ENCODE measurements around the gene STAC2. TPM values are rescaled to one million over a fixed set of nuclear protein-coding genes. Genes with fewer than 3 reads are reported as not detected.

Gene STAC2
- total RNA-seq, 1 experiment from 2014 or later = 0.06 TPM

DNA sequence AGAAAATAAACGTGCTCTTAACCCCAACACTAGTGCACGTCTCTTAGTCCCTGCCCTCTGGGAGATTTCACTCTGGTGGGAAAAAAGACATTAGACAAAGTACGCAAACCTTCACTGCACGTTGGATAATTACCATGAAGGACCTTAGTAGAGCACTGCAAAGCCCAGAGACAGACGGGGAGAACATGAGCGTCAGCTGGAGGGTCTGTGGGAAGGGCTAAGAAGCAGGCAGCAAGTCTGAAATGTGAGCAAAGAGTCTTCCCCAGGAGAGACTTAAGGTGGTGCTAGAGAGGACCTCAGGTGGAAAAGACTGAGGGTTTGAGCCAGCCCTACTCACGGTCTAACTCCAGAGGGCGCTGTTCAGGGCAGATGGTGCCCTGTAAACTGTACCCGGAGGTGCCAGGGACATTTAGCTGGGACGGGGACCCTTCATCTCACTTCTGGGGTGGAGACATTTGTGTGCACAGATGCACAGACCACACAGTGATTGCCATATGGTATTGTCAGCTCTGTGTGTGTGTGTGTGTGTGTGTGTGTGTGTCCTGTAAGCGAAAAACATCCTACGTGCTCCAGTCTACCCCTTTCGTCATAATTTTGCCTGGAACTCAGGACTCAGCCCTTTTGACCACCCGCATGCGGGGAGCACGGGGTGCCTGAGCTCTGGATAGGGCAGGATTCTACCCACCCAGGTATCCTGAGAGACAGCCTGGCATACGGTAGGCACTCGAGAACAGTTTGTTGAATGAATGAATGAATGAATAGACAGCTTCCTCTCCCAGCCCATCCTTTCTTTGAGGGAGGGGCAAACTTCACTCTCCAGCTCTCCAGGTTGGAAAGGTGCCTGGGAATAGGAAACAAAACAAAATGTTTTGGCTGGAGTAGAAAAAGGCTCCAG, 10.1 kb upstream of the STAC2 start:
- DNase-seq (ENCODE audit: low read depth) = peak; percentile 62

DNA sequence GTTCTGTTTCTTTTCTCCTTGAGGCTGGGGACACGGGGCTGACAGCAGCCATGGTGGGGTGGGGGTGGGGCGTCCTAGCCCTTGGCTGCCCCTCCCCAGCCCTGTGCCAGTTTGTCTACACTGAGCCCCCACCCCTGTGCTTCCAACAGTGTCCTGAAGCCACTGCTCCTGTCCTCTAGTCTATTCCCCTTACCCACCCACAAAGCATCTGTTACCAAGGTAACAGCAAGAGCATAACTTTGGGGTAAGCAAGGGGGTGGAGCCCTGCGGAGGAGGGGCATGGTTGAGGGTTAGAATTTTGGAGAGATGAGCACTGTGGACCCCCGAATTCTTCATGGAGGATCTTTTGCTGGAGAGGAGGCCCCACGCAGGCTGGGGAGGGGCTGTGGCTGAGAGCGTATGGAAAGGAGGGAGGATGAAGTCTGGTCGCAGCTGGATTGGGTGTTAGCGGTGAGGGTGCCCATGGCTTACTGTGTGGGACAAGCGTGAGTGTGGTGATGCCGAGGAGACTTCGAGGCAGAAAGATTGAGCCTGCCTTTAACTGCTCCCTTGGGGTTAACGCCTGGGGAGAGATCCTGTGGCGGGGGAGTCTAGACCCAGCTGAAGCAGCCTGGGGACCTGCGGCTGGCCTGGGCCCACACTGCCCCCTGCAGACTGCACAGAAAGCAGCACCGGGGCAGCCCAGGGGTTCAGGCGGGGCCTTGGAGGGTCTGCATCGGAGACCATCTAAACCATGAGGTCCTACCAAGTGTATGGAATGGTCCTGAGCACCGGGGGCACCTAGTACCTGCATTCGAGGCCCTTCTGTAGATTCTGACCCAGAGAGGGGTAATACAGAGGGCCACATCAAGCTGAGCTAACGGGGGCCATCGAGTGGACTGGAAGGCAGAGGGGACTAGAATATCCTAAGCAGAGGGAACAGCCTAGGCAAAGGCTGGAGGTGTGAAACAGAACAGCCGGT, 6.1 kb upstream of the STAC2 start:
- peak; percentile 48 for DNase-seq (ENCODE audit: low read depth)

DNA sequence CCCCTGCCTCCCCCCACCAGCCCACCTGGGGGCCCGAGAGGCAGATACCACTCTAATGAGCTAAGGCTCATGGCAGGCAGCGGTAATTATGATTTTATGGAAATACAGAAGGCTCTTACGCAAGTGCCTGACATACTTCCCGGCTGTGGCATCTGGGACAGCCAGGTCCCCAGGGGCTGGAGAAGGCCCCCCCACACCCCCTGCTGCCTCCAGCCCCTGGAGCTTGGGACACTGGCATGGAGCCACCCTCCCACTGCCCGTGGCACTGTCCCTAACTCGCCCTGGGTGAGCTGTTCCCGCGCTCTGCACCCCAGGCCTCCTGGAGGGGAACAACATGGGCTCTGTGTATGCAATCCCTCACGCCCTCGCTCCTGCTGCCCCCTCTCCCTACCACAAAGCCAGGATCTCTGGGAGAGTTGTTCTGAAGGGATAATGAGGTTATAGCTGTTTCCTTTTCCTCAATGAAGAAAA, 5.4 kb upstream of the STAC2 start:
- no peak for DNase-seq (ENCODE audit: low read depth)

DNA sequence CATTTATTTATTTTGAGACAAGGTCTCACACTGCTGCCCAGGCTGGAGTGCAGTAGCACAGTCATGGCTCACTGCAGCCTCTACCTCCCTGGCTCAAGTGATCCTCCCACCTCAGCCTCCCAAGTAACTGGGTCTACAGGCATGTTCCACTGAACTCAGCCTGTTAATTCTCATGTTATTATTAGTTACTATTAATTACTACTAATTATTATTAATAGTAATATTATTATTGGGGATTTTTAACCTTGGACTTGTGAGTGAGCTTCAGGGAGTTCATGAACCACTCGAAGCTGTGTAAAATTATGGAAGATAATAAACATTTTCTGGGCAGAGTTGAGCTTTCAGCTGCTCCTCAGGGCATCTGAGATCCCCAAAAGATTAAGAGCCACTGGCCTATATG, 4.6 kb upstream of the STAC2 start:
- DNase-seq (ENCODE audit: low read depth) = no peak

DNA sequence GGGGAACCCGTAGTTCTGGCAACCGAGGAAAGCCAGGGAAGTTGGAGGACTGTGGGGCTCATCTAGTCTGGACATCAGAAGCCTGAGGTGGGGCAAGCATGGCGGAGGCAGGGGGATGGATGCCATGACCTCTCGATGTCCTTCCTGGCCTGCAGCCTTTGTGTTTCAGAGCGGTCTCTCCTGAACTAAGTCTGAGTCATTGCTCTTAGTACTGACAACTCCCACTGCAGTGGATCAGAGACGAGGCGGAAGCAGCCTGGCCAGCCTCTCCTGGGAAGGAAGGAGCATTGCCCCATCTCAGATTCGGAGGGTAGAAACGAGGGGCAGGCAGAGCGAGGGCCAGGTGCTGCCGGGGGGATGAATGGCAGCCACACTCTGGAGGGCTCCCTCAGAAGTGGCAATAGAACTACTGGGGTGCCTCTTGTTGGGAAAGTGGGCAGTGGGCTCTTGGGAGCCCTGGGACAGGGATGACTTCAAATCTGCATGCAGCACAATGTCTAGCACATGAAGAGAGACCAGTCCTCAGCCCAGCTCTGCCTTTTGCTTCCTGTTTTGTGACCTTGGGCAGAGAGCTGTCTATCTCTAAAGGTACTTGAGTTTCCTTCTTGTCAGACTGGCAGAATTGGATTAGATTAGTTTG, 3.6 kb upstream of the STAC2 start:
- DNase-seq (ENCODE audit: low read depth) = peak; percentile 66

DNA sequence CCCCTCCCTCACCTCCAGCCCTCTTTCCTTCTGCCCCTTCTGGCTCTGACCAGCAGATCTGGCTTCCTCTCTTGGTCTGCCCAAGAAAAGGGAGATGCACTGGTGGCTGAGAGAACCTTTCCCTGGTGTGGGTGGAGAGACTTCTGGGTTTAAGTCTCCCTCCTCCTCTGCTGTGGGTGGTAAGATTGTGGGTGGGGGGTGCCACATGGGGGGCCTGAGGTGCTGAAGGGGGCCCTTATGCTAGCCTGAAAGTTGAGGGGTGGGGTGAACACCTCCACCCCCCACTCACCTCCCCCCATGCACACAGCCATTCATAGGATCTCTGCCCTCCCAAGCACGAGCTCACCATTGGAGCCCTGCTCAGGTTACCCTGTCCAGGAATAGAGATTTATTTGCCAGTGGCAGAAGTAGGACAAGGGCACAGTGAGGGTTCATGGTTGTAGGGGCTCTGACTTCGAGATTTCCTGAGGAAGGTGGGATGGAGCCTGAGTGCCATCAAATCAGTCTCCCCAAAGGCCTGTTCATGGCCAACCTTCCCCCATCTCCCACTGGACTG, 1.7 kb upstream of the STAC2 start:
- no peak for DNase-seq (ENCODE audit: low read depth)

DNA sequence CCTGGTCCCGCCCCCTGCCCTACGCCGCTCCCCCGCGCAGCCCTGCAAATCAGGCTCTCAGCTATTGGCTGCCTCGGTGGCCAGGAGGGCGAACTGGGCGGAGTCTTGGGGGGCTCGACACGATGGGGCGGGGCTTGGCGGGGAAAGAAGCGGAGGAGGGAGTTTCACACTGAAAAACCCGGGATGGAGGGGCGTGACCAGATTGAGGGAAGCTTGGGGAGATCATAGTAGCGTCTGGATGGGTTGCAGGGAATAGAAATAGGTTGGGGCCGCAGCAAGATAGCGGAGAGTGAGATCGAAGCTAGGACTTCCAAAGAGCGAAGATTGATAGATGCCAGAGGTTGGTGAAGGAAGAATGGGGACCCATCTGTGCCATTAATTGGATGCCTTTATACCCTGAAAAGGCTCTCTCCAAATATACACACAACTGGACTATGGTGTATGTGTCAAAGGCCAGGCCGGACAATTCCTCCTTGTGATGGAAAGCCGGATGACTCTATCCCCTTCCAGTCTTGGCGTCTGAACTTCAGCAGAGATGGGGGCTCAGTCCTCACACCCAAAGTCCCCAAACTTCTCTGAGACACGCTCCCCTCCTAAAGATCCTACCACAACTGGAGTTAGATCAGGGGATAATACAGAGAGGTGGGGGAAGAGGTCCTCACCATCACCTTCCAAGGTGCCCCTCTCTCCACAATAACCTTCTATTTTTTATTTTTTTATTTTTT, 376 bp upstream of the STAC2 start:
- peak; percentile 80 for DNase-seq (ENCODE audit: low read depth)

DNA sequence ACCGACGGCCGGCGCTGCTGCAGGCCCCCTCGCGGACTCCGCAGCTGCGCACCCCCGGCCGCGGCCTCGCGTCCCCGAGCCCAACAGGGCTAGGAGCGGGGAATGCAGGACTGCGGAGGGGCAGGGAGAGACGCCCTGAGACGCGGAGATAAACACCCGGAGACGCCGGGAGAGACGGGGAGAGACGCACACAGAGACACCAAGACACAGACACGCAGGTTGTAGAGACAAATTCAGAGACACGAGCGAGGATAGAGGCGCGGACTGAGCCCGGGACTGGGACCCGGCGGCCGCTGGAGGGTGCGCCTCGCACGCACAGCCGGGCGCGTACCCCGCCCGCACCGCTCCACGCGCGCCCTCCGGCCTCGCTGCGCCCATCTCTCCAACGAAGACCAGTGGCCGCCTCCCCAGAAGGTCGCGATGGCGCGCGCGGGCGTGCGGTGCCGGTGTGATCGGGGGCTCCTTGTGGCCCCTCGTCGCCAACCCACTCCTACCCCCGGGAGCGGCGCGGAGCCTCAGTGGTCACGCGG, 902 bp downstream of the STAC2 start:
- DNase-seq (ENCODE audit: low read depth) = no peak

DNA sequence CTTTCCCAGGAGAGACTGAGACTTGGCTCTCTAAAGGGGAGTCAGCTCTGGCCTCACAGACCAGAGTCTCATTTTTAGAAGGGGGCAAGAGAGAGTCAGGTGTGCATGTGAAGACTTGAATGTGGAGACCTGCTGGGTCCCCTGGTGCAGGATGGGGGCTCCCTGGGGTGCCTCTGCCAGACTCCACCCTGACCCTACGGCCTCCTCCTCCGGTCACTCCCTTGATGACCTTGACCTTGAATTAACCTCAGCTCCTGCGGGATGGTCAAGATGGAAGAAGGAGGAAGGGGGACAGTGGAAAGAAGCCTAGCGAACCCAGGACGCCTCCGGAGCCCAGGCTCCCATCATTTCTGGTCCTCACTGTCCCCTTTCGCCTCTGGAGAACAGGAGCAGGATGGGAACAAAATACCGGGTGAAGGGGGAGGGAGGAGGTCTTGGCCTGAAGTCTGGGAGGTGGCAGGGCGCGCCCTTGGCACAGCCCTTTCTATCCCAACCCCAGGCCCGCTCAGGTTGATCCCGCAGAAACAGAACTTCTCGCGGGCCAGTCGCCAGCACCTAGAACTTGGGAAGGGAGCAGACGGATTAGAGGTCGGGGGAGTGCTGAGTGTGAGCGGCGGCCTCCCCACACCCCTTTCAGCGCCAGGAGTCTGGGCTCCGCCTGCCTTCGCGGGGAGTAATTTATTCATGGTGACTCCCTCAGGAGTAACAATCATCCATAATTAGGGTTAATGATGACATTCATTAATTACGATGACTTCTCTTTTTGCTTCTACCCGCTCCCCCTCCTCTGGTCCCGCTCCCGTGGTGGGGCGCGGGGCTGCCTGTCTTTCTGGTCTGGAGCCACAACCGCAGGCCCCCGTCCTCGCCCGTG, 1.6 kb downstream of the STAC2 start:
- no peak for DNase-seq (ENCODE audit: low read depth)

DNA sequence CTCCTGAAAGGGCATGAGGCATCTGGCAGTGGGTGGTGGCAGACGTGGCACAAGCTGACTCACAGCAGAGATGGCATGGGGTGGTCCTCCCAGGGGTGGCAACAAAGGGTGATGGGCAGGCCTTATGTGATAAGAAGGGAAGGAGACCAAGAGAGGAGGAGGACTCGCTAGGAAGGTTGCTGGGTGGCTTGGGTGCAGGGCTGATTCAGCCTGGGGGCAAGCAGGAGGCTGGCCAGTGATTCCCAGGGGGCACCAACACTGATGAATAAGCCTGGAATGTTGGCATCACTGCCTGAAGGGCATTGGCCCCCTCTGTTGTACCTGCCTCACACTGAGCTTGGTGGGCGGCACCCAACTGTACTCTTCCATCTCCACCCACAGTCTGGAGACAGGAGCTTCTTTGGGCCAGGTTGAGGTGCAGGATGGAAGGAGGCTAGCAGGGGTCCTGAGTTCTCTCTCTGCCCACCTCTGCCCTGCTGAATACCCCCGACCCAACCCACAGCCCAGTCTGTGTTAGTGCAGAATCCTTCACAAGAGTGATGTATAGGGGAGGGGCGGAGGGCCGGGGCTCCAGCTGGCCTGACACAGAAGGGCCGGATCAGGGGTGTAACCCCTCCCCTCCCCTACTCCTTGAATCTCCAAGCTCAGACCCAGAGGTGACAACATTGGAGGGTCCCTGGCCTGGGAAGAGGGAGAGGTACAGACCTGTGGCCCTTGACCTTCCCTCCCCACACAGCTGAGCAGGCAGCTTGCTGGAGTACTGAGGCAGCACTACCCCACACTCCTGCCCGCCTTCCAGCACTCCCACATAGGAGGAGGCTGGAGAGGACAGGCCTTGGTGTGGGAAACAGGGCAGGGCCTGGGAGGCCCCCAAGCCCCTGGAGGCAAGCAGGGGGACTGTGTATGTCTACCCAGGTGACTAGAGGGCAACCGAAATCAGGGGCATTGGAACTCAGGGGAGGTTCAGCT, 2.6 kb downstream of the STAC2 start:
- no peak for DNase-seq (ENCODE audit: low read depth)

DNA sequence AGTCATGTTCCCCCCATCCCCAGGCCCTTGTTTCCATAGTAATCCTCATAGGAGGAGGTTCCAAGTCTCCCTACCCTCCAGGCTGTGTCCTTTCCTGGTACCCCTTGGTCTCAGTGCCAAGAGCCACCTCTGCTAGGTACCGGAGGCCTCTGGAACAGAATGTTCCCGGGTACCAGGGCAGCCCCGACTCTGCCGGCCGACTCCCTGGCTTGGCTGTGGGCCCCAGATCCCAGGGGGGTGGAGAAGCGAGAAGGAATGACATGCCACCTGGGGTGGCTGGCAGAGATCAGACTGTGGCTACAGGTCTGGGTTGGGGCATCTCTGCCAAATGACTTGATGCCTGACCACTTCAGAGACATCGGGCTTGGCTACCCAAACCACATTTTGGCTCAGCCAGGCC, 3.6 kb downstream of the STAC2 start:
- DNase-seq (ENCODE audit: low read depth) = no peak

DNA sequence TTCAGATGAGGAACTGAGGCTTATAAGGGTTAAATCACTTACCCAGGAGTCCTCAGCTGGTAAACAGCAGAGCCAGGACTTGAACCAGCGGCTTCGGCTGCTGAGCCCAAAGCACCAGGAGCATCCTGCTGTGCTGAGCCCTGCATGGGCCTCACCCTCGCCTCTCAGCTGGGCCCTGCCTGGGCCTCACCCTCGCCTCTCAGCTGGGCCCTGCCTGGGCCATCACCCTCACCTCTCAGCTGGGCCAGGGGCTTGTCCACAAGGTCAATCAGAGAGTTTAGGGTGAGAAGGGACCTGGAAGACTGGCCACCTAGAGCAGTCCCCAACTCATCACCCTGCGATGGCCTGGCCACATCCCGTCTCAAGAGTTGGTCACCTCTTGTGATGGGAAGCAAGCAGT, 4.2 kb downstream of the STAC2 start:
- no peak for DNase-seq (ENCODE audit: low read depth)

DNA sequence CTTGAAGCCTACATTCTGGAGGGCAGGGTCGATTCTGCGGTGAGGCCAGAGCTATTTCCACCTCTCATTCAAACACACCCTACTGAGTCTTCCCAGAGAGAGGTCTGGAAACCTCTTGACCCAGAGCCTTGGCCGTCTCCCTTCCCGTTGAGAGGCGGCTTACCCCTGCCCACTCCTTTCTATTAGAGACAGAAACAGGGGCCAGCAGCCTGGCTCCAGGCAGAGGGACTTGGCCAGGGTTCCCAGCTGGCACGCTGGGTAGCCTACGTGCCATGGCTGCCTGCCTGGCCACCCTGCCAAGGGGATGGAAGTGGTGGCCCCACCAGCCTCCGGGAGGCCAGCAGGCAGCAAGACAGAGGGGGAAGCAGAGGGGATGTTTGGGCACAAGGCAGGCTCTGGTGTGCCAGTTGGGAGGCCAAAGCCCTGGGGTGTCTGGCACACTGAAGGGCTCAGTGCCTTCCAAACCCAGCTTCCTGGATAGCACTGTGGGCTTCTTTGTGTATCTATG, 6.0 kb downstream of the STAC2 start:
- DNase-seq (ENCODE audit: low read depth) = no peak

DNA sequence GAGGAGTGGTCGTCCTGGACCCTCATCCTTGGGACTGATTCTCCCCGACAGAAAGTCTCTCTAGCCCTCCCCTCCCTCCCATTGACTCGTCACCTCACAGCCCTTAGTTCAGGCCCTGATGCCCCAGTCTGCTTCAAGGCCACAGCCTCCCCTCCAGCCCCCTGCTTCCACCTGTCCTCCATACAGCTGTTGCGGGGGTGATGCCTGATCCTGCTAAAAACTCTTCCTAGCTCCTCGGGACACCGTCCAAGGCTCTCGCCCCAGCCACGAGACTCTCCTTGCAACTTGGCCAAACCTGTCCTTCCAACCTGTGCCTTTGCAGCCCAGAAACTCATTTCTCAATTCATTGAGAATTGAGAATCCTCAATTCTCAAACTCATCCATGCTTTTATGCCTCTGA, 6.8 kb downstream of the STAC2 start:
- no peak for DNase-seq (ENCODE audit: low read depth)

DNA sequence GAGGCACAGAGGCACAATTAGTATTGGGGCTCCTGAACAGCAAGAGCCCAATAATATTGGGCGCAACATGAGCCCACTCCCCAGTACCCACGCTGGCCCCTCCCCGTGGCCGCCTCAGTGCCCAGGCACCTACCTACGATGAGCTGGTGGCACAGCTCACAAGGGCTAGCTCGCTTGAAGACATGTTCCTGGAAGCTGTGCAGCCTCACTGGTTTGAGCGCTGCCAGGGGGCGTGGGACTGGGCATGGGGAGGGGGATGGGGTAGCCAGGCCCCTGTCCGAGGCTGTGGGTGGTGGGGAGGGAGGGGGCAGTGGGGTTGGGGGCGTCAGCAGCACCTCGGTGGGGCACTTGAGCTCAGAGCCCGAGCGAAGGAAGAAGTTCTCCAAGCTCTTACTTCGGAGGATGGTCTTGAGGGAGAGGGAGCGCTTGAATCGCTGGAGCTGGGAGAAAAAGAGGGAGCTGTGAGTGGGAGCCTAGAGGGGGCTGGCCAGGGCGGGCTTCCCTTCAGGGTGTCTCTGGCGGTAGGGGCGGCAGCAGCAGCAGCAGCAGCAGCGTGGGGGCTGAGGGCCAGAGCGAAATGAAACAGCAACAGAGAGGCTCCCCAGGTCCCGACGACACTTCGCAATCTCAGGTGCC, 7.9 kb downstream of the STAC2 start:
- DNase-seq (ENCODE audit: low read depth) = no peak

DNA sequence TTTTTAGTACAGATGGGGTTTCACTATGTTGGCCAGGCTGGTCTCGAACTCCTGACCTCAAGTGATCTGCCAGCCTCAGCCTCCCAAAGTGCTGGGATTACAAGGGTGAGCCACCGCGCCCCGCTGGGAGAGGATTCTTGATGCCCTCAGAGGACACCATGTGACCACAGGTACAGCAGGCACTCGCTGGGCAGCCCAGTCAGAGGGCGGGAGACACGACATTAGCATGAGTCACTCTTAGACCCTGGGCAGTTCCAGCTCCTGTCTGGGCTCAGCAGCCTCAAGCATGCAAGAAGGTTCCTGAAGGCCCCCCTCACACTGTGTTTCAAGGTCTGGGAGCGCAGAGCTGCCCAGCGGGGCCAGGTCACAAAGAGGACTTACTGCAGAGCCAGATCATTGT, 11.9 kb downstream of the STAC2 start:
- peak; percentile 76 for DNase-seq (ENCODE audit: low read depth)

DNA sequence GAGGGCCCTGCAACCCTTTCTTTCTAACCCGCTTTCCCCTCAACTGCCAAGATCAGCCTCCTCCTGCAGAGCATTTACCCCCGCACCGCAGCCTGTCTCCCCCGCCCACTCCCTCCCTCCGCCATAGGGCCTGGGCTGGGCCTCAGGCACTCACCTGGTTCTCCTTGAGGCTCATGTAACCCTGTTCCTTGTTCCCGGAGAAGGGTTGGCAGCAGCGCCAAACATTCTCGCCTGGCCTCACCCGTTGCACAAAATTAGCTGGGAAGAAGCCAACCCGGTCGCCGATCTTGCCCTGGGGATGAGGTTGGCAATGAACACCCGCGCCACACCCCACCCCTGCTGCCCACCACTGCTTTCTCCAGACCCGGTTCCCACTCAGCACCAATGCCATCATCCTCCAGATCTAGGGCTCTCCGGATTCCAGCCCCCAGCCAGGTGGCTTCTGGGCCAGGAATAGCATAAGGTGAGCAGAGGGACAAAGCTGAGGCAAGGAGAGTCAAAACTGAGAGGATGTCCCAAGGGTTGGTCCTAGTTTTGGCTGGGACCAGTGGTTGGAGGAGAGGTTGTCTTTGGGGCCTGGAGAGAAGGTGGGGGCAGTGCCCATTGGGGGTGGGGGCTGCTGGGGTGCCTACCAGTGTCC, 12.8 kb downstream of the STAC2 start:
- no peak for DNase-seq (ENCODE audit: low read depth)
